GM19397 (cell line): ENCODE results near the gene DENND1A.
"Not testable (repeated sequence)": the region's sequence is repeated elsewhere in the genome, so short reads cannot be mapped to it uniquely, and the experiment has no call there.

ENCODE experiments used
- ATAC-seq: cut with Tn5 transposase; IDR thresholded peaks from one replicate; pipeline ENCODE4 v1.9.1; 2021; ENCODE audit warnings: mild to moderate bottlenecking, moderate library complexity; ENCODE audit not compliant: unreplicated experiment

The DENND1A gene

DNA sequence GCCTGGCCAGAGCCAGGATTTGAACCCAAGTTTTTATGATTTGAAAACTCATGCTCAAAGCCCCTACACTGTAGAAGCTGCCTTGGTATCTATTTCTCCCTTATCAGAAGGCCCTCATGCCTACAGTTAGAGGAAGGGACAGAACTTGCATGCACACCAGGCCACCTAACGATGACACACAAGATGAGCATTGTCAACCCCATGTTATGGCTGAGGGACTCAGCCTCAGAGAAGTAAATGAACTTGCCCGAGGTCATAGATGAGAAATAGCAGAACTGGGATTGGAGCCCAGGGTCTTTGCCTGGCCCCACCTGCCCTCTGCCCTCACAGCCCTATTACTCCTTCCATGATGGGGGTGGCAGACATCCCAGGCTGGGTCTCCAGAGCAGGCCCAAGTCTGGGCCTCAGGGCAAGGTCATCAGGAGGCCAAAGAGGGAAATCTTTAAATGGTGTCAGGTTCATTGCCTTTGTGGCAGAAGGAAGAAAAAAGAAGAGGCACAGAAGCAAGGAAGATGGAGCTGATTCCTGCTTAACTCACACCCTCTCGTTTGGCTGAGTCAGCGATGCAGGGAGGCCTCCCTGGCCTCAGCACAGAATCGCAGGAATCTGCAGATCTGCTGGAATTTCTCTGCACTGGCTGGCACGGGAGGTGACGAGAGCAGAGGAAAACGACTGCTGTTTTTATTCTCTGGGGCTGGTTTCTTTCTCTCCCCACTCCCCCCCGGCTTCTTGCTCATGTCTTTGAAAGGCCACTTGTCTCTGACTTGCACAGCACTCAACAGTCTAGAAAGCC is 594.5 kb downstream of the DENND1A start:
- ATAC-seq = no peak

DNA sequence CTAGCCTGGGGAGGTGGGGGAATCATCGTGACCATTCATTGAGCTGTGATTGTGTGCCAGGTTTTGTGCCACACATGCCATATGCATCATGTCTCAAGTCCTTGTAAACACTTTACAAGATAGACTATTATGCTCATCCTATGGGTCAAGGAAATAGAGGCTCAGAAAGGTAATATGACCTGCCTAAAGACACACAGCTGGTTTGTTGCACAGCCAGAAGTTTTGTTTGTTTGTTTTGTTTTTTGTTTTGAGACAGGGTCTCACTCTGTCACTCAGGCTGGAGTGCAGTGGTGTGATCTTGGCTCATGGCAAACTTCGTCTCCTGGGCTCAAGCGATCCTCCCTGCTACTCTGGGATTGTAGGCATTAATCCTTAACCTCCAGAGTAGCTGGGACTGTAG is 595.3 kb downstream of the DENND1A start:
- ATAC-seq = no peak

DNA sequence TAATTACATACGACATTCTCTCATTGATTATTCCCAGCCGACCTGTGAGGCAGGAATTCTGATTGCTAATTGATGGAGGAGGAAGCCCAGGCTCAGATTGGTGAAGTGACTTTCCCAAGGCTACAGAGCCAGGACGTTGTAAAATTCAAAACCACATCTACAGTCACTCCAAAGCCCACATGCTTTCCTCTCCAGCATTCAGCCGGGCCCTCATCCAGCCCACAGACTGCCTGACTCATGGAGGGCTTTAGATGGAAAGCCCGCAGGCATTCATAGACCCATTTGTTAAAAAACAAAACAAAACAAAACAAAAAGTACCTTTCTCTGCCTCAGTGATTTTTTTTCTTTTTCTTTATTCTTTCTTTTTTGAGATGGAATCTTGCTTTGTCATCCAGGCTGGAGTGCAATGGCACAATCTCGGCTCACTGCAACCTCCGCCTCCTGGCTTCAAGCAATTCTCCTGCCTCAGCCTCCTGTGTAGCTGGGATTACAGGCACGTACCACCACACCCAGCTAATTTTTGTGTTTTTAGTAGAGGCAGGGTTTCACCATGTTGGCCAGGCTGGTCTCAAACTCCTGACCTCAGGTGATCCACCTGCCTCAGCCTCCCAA is 596.8 kb downstream of the DENND1A start:
- not testable (repeated sequence) for ATAC-seq

DNA sequence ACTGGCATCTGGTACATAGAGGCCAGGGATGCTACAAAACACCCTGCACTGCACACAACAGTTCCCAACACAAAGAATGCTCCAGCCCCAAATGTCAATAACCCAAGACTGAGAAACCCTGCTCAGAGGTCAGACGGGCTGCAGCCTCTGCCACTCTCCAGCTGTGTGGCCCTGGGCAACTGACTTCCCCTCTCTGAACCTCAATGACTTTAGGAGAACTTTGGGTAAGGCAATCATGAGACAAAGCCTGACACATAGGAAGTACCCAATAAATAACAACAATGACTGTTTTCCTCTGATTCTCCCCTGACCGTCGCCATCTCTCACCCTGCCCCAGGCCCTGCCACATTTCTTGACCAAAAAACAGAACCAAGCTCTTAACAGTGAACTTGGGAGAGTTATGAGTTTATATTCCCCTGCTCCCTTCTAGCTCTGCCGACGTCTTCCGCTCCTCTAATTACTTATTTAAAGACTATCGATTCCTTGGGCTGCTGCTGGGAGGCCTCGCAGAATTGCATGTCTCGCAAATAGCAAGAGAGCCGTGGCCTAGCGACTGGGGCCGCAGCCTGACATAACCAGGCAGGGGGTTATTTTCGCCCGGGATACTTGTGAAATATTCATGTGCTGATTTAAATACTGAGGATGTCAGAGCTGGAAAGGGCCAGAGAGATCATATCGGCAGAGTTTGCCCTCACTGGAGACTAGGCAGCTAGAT is 598.4 kb downstream of the DENND1A start:
- ATAC-seq = no peak
